HG02759 (cell line): ENCODE results near the gene MRPL4.
A peak's percentile ranks its signal among the peaks of the same experiment; 100 is the strongest.
"Not testable (repeated sequence)": the region's sequence is repeated elsewhere in the genome, so short reads cannot be mapped to it uniquely, and the experiment has no call there.

ENCODE experiments used
- ATAC-seq: cut with Tn5 transposase; IDR thresholded peaks from one replicate; pipeline ENCODE4 v1.9.1; 2021; ENCODE audit warnings: mild to moderate bottlenecking, moderate library complexity; ENCODE audit not compliant: unreplicated experiment

MRPL4 gene

DNA sequence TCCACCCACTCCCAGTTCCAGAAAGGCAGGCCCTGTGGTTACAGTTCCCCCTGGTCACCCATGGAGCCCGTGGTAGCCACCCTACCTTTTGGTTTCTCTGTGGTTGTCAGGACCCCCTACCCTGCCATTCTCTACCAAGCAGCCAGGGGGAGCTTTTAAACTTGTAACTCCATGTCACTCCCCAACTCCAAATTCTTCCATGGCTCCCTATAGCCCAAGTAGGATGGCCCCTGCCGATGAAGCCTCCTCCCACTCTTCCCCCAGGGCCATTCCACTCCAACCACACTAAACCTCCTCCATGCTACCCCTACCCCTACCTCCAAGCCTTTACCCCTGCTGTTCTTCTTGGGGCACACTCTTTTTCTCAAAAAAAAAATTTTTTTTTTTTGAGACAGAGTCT is 23.1 kb upstream of the MRPL4 start:
- no peak for ATAC-seq

DNA sequence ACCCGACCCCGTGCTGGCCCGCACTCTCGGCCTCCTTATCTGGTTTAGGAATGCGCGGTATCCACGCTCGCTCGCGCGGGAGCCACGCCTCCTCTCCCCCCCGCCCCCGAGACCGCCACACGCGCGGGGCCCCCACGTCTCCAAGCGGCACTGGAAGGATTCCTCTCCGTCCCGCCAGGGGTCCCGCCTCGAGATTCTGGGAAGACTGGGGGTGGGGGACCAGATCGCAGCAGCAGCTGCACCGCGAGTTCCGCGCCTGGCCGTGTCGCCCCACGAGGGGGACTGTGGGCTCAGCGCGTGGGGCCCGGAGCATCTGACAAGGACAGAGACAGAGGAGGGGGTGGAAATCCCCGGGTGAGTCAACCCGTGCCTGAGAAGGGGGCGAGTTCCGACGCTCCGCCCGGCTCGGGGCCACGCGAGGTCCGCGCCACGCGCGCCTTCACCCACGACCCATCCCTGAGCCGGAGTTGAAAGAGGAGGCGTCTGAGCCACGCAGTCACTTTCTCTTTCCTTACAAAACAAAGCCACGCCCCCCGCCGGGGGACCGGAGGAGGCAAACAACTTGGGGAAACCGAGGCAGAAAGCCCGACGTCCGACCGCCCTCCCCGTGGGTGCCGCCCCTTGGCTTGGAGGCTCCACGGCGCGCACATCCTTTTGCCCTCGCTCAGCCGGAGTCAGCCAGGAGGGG is 21.7 kb upstream of the MRPL4 start:
- ATAC-seq, result peak; percentile 21

DNA sequence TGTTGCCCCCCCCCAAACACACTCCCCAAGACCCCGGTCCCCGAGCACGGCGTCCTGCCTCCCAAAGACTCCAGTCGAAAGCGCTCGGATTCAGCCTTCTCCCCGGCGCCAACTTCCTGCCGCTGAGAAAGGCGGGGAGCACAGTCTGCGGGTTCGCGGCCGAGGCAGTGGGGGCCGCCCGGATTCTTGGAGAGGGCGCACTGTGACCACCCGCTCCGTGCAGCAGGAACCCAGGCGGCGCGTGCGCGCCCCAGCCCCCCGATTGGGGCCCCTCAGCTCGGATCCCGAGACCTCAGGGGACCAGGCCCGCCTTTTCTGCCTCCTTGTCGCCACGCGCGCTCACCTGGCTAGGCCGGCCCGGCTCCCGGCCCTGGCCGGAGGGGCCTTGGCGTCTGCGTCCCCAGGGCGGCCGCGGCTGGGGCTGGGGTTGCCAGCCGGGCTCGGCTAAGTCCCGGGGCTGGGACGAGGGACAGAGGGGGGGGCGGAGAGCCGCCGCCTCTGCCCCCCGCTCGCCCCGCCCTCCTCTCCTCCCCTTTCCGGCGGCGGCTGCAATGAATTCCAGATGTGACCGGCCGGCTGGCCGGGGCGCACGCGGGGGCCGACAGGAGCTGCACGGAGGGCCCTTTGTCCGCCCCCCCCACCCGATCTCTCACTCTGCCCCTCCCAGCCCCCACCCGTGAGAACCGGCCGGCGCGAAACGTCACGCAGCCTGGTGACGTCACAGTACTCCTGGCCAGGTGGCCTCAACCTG is 21.0 kb upstream of the MRPL4 start, which contains the start of gene S1PR2:
Gene S1PR2, minus strand, starts transcription at position 471 of the 751 bp plus-strand sequence. CDS start 6,426 bp downstream, outside the sequence.
- peak; percentile 53 for ATAC-seq

DNA sequence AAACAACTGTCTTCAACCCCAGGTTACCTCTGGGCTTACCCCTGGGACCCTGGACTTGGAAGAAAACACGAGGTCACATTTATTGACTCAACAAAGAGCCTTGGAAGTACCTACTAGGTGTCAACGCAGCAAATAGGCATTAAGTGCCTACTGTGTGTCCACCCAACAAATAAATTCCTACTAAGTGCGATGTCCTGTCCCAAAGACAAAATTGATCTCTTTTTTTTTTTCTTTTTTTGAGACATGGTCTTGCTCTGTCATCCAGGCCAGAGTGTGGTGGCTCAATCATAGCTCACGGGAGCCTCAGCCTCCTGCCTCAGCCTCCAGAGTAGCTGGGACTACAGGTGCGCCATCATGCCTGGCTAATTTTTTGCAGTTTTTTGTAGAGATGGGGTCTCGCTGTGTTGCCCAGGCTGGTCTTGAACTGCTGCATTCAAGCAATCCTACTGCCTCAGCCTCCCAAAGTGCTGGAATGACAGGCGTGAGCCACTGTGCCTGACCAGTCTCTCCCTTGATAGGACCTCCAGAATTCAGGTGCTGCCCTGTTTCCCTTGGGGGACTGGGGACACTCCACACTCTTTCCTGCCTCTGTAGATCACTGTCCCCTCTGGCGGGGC is 20.3 kb upstream of the MRPL4 start:
- no peak for ATAC-seq

DNA sequence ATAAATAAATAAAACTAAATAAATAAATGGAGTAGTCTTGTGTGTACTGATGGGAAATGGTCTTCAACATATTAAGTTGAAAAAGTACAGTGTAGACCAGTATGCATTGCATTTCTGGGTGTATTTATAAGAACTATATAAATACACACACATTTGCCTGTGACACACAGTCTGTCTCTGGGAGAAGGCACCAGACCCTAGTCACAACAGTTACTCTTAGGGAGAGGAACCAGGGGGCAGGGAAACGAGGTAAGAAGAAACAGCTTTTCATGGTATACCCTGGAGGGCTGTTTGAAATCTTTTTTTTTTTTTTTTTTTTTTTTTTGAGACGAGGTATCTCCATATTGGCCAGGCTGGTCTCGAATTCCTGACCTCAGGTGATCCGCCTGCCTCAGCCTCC is 18.1 kb upstream of the MRPL4 start:
- ATAC-seq, result no peak

DNA sequence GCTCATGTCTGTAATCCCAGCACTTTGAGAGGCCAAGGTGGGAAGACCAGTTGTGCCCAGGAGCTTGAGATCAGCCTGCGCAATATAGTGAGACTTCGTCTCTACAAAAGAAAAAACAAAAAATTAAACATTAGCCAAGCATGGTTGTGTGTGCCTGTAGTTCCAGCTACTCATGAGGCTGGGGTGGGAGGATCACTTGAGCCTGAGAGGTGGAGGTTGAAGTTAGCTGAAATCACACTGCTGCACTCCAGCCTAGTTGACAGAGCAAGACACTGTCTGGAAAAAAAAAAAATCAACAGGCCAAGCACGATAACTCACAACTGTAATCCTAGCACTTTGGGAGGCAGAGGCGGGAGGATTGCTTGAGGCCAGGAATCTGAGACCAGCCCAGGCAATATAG is 17.0 kb upstream of the MRPL4 start:
- no peak for ATAC-seq

DNA sequence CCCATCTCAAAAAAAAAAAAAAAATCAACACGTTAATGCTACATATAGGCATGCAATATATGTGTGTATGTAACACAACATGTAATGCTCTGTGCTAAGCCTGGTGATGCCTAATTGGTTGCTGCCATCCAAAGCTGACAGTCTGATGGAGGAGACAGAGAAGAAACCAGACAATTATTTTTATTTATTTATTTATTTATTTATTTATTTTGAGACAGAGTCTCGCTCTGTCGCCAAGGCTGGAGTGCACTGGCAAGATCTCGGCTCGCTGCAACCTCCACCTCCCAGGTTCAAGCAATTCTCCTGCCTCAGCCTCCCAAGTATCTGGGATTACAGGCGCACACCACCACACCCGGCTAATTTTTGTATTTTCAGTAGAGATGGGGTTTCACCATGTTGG is 16.6 kb upstream of the MRPL4 start:
- ATAC-seq, result not testable (repeated sequence)

DNA sequence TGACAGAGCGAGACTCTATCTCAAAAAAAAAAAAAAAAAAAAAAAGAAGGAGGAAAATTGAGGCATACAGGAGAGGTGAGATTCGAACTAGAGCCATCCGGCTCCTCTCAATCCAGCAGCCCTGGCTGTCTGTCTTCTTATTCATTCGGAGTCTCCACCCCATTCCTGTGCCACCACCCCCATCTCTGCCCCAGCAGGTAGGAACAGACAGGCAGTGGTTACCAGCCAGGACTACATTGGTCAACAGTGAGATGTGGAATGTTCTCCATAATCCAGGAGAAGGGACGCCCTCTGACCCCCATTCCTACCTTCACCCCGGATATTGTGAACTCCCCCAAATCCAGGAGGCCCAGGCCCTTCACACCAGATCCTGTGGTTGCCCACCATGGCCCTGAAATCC is 14.3 kb upstream of the MRPL4 start:
- ATAC-seq, result no peak

DNA sequence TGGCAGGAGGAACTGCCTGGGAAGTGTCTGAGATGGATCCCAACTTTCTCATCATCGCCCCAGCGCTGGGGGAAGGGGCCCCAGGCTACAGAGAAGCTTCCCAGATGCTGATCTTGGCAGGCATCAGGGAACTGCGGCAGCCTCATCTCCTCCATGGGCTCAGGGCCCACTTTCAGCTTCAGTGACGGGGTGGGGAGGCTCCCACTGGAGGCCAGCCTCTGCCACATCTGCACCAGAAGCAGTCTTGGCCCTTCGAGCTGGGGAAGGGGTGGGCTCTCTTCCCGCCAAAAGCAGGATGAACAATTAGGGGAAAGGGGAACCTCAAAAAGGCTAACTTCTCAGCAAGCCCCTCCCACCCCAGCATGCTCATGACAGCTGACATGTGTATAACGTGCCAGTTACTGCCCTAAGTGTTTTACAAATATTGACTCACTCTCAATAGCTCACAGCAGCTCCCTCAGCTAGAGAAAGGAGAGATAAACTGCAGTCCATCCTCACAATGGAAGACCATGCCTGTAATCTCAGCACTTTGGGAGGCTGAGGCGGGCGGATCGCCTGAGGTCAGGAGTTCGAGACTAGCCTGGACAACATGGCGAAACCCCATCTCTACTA is 13.7 kb upstream of the MRPL4 start:
- no peak for ATAC-seq

DNA sequence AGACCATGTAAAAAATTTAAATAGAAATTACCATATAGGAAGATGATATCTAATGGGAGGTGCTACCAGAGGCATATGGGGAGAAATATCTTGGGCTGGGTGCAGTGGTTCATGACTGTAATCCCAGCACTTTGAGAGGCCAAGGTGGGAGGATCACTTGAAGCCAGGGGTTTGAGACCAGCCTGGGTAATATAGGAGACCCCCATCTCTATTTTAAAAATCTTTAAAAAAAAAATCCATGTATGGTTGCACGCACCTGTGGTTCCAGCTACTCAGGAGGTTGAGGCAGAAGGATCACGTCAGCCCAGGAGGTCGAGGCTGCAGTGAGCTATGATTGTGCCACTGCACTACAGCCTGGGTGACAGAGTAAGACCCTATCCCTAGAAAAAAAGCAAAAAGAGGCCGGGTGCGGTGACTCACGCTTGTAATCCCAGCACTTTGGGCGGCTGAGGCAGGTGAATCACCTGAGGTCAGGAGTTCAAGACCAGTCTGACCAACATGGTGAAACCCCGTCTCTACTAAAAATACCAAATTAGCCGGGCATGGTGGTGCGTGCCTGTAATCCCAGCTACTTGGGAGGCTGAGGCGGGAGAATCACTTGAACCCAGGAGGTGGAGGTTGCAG is 10.1 kb upstream of the MRPL4 start:
- ATAC-seq, result not testable (repeated sequence)

DNA sequence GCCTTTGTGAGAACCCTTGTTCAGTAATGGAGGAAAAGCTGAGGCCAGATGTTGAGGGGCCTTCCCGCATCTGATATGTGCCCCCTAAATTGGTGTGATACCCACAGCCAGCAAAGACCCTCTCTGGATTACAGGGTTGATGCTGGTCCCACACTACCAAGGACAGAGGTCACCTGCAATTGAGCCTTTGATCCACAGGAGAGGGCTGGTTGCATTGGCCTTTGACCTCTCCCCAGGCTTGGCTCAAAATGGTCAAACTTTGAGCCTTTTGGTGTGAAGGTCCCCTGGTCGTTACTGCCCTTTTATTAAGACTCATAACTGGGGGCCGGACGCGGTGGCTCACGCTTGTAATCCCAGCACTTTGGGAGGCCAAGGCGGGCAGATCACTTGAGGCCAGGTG is 8.4 kb upstream of the MRPL4 start:
- no peak for ATAC-seq

DNA sequence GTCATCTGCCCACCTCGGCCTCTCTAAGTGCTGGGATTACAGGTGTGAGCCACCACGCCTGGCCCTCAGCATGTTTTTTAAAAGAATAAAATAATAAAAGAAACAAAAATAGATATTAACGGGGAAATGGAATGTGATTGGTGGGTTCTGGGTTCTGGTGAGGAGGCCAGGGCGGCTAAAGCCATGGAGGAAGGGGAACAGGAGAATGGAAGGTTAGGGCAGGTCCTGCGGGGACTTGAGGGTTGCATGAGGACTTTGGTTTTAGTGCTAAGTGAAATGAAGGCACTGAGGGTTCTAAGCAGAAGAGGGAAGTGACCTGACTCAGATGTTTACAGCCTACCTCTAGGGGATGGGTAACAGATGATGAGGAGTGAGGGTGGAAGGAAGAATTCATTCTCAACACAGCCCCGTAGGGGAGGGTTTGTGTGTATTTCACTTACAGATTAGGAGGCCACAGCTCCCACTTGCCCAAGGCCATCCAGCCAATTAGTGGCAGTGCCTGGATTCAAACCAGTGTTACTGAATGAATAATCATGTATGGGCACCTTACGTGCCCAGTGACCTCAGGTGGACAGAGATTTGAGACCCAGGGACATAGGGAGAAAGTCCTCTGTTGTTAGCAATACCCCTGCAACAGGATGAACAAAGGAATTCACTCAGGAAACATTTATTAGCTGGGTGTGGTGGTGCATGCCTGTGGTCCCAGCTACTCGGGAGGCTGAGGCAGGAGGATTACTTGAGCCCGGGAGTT is 6.7 kb upstream of the MRPL4 start:
- ATAC-seq, result no peak

DNA sequence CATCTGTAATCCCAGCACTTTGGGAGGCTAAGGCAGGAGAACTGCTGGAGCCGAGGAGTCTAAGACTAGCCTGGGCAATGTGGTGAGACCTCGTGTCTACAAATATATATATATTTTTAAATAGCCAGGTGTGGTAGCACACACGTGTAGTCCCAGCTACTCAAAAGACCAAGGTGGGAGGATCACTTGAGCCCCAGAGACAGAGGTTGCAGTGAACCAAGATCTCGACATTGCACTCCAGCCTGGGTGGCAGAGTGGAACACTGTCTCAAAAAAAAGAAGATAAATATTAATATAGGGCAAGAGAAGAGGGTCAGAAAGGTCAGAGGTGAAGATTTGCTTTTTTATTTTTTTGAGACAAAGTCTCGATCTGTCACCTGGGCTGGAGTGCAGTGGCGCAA is 5.5 kb upstream of the MRPL4 start:
- no peak for ATAC-seq

DNA sequence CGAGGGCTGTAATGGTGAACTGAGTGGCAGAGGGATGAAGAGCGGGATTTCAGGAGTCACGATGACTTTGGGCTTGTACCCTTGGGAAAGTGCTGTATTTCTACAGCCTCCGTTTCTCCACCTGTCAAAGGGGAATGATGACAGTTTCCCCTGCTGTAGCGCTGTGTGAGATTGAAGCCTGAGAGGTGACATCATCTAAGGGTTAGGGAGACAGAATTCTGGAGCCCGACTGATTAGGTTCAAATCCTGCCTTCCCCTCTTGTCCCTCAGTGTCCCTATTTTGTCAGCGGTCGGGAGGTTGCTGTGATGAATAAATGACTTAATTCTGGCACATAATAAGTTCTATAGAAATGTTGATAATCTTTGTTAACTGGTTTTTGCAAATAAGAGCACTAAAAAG is 693 bp downstream of the MRPL4 start:
- no peak for ATAC-seq

DNA sequence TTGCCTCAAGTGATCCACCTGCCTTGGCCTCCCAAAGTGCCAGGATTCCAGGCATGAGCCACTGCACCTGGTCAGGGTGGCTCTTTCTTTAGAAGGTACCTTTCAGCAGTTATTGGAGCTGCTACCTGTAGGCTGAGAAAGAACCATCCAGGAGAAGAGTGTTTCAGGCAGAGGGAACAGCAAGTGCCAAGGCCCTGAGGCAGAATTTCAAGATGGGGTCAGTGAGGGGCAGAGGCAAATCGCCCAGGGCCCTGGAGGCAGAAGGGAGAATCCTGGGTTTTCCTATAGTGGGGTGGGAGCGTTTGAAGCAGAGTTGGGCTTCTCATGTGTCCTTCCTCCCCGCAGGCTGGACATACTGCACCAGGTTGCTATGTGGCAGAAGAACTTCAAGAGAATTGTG is 2.2 kb downstream of the MRPL4 start:
- ATAC-seq, result no peak

DNA sequence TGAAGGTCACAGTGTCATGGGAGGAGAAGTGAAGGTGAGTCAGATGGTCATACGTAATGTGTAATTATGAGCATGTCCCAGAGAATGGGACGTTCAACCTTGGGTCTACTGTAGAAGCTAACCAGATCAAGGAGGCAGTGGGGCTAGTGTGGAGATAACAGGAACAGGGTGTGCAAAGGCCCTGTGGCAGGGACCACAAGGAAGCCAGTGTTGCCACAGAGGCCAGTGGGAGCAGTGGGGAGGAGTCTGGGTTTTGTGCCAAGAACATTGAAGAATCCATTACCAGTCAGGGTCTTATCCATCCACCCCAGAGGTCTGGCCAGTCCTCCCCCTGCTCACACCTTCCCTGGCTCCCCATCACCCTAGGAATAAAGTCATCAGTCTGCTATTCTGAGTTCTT is 3.3 kb downstream of the MRPL4 start:
- no peak for ATAC-seq

DNA sequence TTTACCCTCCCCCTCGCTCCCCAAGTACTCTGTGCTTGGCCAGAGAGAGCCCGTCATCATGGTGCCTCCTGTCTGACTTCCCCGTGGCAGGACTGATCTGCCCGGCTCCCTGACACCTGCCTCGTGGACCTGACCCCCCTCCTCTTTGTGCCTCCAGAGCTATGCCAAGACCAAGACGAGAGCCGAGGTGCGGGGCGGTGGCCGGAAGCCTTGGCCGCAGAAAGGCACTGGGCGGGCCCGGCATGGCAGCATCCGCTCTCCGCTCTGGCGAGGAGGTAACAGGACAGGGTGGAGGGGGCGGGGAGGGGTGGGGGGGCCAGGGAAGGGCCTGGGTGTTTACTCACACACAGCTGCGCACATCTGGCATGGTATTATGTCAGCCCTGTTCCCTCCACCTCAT is 4.5 kb downstream of the MRPL4 start:
- ATAC-seq, result no peak

DNA sequence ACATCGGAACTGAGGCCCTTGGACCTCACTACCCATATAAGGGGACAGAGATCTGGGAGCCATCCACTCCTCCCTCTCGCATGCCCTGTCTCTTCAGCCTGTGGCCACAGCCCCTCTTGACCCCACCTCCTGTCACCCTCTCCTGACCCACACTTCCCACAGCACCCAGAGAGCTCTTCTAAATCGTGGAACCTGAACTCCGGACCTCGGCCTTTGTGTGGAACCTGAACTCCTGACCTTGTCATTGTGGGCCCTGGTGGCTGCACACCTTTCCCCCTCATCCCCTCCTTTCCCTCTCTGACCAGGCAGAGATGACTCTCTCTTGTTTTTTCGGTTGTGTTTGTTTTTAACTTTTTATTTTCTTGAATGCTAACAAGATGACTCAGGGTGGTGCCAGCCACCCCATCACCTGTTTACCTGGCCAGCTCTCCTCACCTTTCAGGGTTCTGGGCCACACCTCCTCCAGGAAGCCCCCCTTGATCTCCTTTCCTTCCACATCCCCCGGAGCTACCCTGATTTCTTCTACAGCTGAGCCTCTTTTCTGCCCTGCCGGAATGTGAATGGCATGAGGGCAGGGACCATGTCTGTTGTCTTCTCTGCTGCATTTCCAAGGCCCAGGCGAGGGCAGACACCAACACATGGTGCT is 5.1 kb downstream of the MRPL4 start:
- ATAC-seq, result no peak

DNA sequence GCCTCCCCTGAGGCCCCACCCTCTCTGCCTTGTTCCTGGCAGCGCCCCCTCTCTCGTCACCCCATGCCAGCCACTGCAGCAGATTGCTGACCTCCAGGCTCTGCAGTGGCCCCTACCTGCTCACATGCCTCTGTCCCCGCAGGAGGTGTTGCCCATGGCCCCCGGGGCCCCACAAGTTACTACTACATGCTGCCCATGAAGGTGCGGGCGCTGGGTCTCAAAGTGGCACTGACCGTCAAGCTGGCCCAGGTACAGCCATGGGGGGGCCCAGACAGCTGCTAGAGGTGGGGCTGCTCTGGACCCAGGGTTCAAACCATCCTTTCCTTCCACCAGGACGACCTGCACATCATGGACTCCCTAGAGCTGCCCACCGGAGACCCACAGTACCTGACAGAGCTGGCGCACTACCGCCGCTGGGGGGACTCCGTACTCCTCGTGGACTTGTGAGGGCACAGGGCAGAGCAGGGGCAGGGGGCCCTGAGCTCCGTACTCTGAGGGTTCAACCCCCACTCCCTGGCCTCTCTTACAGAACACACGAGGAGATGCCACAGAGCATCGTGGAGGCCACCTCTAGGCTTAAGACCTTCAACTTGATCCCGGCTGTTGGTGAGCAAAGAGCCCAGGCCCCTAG is 6.2 kb downstream of the MRPL4 start:
- ATAC-seq, result no peak
